HG02571 (cell line): ENCODE results near the gene RABGGTB.
"Not testable (repeated sequence)": the region's sequence is repeated elsewhere in the genome, so short reads cannot be mapped to it uniquely, and the experiment has no call there.

ENCODE experiments used
- ATAC-seq: cut with Tn5 transposase; IDR thresholded peaks from one replicate; pipeline ENCODE4 v1.9.1; 2021; ENCODE audit warnings: mild to moderate bottlenecking, moderate library complexity; ENCODE audit not compliant: unreplicated experiment

RABGGTB gene

GRCh38 chr1:75795703-75796193, 9.7 kb downstream of the RABGGTB start:
- ATAC-seq = no peak

- ATAC-seq = no peak
These were observed 10.6 kb downstream of the RABGGTB start, which contains the start of gene MSH4 for GRCh38 chr1:75796376-75797272. Gene MSH4 (plus strand): TSS chr1:75796882. CDS start chr1:75796986, 104 bp downstream.

- no peak for ATAC-seq
These were observed 11.2 kb downstream of the RABGGTB start for GRCh38 chr1:75797273-75797588.

- ATAC-seq = no peak
These were observed 11.7 kb downstream of the RABGGTB start for GRCh38 chr1:75797606-75798216.

- ATAC-seq = not testable (repeated sequence)
These were observed 15.4 kb downstream of the RABGGTB start for GRCh38 chr1:75801480-75801879.

GRCh38 chr1:75808921-75809320, 22.9 kb downstream of the RABGGTB start:
- ATAC-seq = no peak

- not testable (repeated sequence) for ATAC-seq
These were observed 24.1 kb downstream of the RABGGTB start for GRCh38 chr1:75810113-75810512.

- ATAC-seq = no peak
These were observed 25.3 kb downstream of the RABGGTB start for GRCh38 chr1:75811211-75811981.

GRCh38 chr1:75812065-75812464, 26.0 kb downstream of the RABGGTB start:
- no peak for ATAC-seq

GRCh38 chr1:75823596-75823995, 37.5 kb downstream of the RABGGTB start:
- not testable (repeated sequence) for ATAC-seq

- ATAC-seq = no peak
These were observed 50.6 kb downstream of the RABGGTB start for GRCh38 chr1:75836528-75837100.

- no peak for ATAC-seq
These were observed 52.0 kb downstream of the RABGGTB start for GRCh38 chr1:75838079-75838478.

- no peak for ATAC-seq
These were observed 55.4 kb downstream of the RABGGTB start for GRCh38 chr1:75841421-75841820.
